GM12878 (cell line): ENCODE measurements around the gene ZCWPW2. TPM values are rescaled to one million over a fixed set of nuclear protein-coding genes. Genes with fewer than 3 reads are reported as not detected.

Source experiments
- BMI1 ChIP-seq: fragments of 450-650 bp; IDR thresholded peaks from 2 replicates; pipeline ENCODE4 v1.6.1; 2016; ENCODE audit warnings: mild to moderate bottlenecking, moderate library complexity, borderline replicate concordance
- BRCA1 ChIP-seq: IDR thresholded peaks from 2 replicates; pipeline ENCODE4 v1.6.1; 2011; ENCODE audit warnings: low read depth, low read length, improper control_type of control experiment
- CBX3 ChIP-seq: fragments of 200-600 bp; sonication (generic); IDR thresholded peaks from 2 replicates; pipeline ENCODE4 v1.6.1; 2016; ENCODE audit warnings: low read depth, borderline replicate concordance
- CHD1 ChIP-seq: IDR thresholded peaks from 2 replicates; pipeline ENCODE4 v1.6.1; 2012; ENCODE audit warnings: low read depth, low read length, improper control_type of control experiment
- CTCF ChIP-seq, 3 experiments: IDR thresholded peaks in 2 of 3; conservative IDR thresholded peaks in 1 of 3; 2 replicates each; pipeline ENCODE4 v1.5.1; 2011; ENCODE audit warnings: low read depth in 3 of 3, low read length in 3 of 3, mild to moderate bottlenecking in 3 of 3, control low read depth in 2 of 3, moderate library complexity in 2 of 3, inconsistent platforms in 1 of 3, mixed read lengths in 1 of 3; ENCODE audit not compliant: control insufficient read depth in 2 of 3, insufficient read depth in 1 of 3; ENCODE audit errors: extremely low read depth in 1 of 3
- KLF5 ChIP-seq: fragments of 450-650 bp; IDR thresholded peaks from 2 replicates; pipeline ENCODE4 v1.6.1; 2014; ENCODE audit warnings: mild to moderate bottlenecking; ENCODE audit not compliant: partially characterized antibody
- NFXL1 ChIP-seq: fragments of 450-650 bp; IDR thresholded peaks from 2 replicates; pipeline ENCODE4 v1.6.1; 2017; ENCODE audit warnings: antibody characterized with exemption, mild to moderate bottlenecking, borderline replicate concordance
- NR2C2 ChIP-seq: IDR thresholded peaks from 2 replicates; pipeline ENCODE4 v1.6.1; 2011; ENCODE audit warnings: borderline replicate concordance, low read depth; ENCODE audit not compliant: control insufficient read depth, insufficient read length
- NRF1 ChIP-seq: conservative IDR thresholded peaks from 2 replicates; pipeline ENCODE4 v1.6.1; 2011; ENCODE audit warnings: mild to moderate bottlenecking, low read depth, low read length, improper control_type of control experiment
- POU2F2 ChIP-seq: IDR thresholded peaks from 3 replicates; pipeline ENCODE4 v1.6.1; 2011; ENCODE audit warnings: low read depth, mild to moderate bottlenecking, low read length, borderline replicate concordance
- RELA ChIP-seq: fragments of 450-650 bp; IDR thresholded peaks from 2 replicates; pipeline ENCODE4 v1.8.0; 2014; ENCODE audit warnings: borderline replicate concordance; ENCODE audit not compliant: partially characterized antibody
- SIX5 ChIP-seq: IDR thresholded peaks from 2 replicates; pipeline ENCODE4 v1.6.1; 2011; ENCODE audit warnings: mild to moderate bottlenecking, low read depth, low read length, moderate library complexity; ENCODE audit not compliant: severe bottlenecking
- SMAD1 ChIP-seq: fragments of 450-650 bp; IDR thresholded peaks from 2 replicates; pipeline ENCODE4 v1.6.1; 2018; ENCODE audit warnings: mild to moderate bottlenecking, low read depth; ENCODE audit not compliant: partially characterized antibody
- SREBF1 ChIP-seq: IDR thresholded peaks from 2 replicates; pipeline ENCODE4 v1.6.1; 2012; ENCODE audit warnings: mild to moderate bottlenecking, low read length
- SUPT20H ChIP-seq: IDR thresholded peaks from 2 replicates; pipeline ENCODE4 v1.6.1; 2011; ENCODE audit warnings: low read depth, mild to moderate bottlenecking, low read length, moderate library complexity, borderline replicate concordance; ENCODE audit not compliant: control insufficient read depth
- TAF1 ChIP-seq: IDR thresholded peaks from 2 replicates; pipeline ENCODE4 v1.6.1; 2011; ENCODE audit warnings: mild to moderate bottlenecking, low read depth, low read length, borderline replicate concordance
- TCF12 ChIP-seq: IDR thresholded peaks from 2 replicates; pipeline ENCODE4 v1.6.1; 2011; ENCODE audit warnings: low read depth, mild to moderate bottlenecking, low read length
- TCF7 ChIP-seq: IDR thresholded peaks from 2 replicates; pipeline ENCODE4 v1.6.1; 2014; ENCODE audit warnings: antibody characterized with exemption, borderline replicate concordance
- ZZZ3 ChIP-seq: IDR thresholded peaks from 2 replicates; pipeline ENCODE4 v1.6.1; 2011; ENCODE audit warnings: low read depth; ENCODE audit not compliant: control insufficient read depth, insufficient read length
- polyA plus RNA-seq, 11 experiments: library from polyadenylated mRNA; depleted of rRNA in 4 of 11; unstranded in 6 of 11; stranded (reverse) in 5 of 11; fragments of >200 nt; fragmentation: Nextera tagmentation in 4 of 11; fragmentation: Illumina TruSeq in 1 of 11; extraction: Ambion mirVana in 4 of 11; extraction: Trizol in 1 of 11; gene quantifications; 1 replicate in 1 of 11; 2 replicates in 10 of 11; pipeline versions ENCODE4 v1.2.1 to v1.2.3, GENCODE V29; 2011 to 2016; ENCODE audit warnings: inconsistent platforms in 2 of 11, missing spikeins in 2 of 11, low read depth in 1 of 11
- total RNA-seq, 4 experiments: library from RNA; depleted of rRNA in 3 of 4; stranded (reverse); fragments of >200 nt in 3 of 4; fragmentation: Illumina TruSeq in 1 of 4; extraction: Trizol in 1 of 4; gene quantifications; 2 replicates each; pipeline versions ENCODE4 v1.2.1 to v1.2.3, GENCODE V29; 2013 to 2021
- TF ChIP-seq, protein P1 (sequence below): fragments of 450-650 bp; IDR thresholded peaks from 2 replicates; pipeline ENCODE4 v1.6.1; 2017; ENCODE audit warnings: antibody characterized with exemption, mild to moderate bottlenecking, moderate library complexity
- TF ChIP-seq, protein P2 (sequence below): fragments of 450-650 bp; formaldehyde crosslinking; IDR thresholded peaks from 2 replicates; pipeline ENCODE4 v1.4.0; 2020; ENCODE audit warnings: mild to moderate bottlenecking, moderate library complexity

ZCWPW2 gene
- total and polyA plus RNA-seq, 10 of the 15 experiments (the other 5 are each of a cell fraction or from before 2014, with no cell fraction given), result 0.09 to 0.38 (median 0.22) TPM; not detected in 3

GRCh38 chr3:28326458-28326926 is 22.0 kb upstream of the ZCWPW2 start (continued):
- TF ChIP-seq SUPT20H (no peak), BMI1 (peak; percentile 81; the same call in 1 of the 2 replicates), SIX5 (no peak), KLF5 (no peak), CTCF (IDR thresholded peaks at IDR 0.05 in 2 of 3, conservative IDR thresholded peaks at IDR 0.05 in 1 of 3; ENCODE audit: control insufficient read depth in 2 of 3, extremely low read depth in 1 of 3, insufficient read depth in 1 of 3, low read depth in 3 of 3, low read length in 3 of 3) (no peak), NFXL1 (no peak), NRF1 (no peak), TCF12 (no peak), BRCA1 (no peak), SREBF1 (no peak), NR2C2 (no peak), TAF1 (no peak), SMAD1 (peak; percentile 62), ZZZ3 (no peak), CBX3 (no peak), POU2F2 (no peak), RELA (no peak), CHD1 (no peak), TCF7 (no peak)
- TF ChIP-seq, protein P1, sequence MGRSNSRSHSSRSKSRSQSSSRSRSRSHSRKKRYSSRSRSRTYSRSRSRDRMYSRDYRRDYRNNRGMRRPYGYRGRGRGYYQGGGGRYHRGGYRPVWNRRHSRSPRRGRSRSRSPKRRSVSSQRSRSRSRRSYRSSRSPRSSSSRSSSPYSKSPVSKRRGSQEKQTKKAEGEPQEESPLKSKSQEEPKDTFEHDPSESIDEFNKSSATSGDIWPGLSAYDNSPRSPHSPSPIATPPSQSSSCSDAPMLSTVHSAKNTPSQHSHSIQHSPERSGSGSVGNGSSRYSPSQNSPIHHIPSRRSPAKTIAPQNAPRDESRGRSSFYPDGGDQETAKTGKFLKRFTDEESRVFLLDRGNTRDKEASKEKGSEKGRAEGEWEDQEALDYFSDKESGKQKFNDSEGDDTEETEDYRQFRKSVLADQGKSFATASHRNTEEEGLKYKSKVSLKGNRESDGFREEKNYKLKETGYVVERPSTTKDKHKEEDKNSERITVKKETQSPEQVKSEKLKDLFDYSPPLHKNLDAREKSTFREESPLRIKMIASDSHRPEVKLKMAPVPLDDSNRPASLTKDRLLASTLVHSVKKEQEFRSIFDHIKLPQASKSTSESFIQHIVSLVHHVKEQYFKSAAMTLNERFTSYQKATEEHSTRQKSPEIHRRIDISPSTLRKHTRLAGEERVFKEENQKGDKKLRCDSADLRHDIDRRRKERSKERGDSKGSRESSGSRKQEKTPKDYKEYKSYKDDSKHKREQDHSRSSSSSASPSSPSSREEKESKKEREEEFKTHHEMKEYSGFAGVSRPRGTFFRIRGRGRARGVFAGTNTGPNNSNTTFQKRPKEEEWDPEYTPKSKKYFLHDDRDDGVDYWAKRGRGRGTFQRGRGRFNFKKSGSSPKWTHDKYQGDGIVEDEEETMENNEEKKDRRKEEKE, result no peak
- TF ChIP-seq, protein P2, sequence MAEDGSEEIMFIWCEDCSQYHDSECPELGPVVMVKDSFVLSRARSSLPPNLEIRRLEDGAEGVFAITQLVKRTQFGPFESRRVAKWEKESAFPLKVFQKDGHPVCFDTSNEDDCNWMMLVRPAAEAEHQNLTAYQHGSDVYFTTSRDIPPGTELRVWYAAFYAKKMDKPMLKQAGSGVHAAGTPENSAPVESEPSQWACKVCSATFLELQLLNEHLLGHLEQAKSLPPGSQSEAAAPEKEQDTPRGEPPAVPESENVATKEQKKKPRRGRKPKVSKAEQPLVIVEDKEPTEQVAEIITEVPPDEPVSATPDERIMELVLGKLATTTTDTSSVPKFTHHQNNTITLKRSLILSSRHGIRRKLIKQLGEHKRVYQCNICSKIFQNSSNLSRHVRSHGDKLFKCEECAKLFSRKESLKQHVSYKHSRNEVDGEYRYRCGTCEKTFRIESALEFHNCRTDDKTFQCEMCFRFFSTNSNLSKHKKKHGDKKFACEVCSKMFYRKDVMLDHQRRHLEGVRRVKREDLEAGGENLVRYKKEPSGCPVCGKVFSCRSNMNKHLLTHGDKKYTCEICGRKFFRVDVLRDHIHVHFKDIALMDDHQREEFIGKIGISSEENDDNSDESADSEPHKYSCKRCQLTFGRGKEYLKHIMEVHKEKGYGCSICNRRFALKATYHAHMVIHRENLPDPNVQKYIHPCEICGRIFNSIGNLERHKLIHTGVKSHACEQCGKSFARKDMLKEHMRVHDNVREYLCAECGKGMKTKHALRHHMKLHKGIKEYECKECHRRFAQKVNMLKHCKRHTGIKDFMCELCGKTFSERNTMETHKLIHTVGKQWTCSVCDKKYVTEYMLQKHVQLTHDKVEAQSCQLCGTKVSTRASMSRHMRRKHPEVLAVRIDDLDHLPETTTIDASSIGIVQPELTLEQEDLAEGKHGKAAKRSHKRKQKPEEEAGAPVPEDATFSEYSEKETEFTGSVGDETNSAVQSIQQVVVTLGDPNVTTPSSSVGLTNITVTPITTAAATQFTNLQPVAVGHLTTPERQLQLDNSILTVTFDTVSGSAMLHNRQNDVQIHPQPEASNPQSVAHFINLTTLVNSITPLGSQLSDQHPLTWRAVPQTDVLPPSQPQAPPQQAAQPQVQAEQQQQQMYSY (CRISPR knock-in tag), result no peak
